ENCODE data around the gene ROR1.

- TF ChIP-seq EP300 (IDR thresholded peaks at IDR 0.05) (no peak), CTCF (IDR thresholded peaks at IDR 0.05) (no peak), POLR2A (IDR thresholded peaks at IDR 0.05) (no peak), POLR2AphosphoS5 (IDR thresholded peaks at IDR 0.05) (no peak)
Observed at GRCh38 chr1:63890468-63890867, 116.7 kb downstream of the ROR1 start.
